ENCODE results near the gene LDOC1.

- TF ChIP-seq CTCF (IDR thresholded peaks at IDR 0.05), result no peak
- no peak for TF ChIP-seq POLR2A (IDR thresholded peaks at IDR 0.05)
Measured at GRCh38 chrX:141133272-141133671, 43.7 kb downstream of the LDOC1 start.

Measured in testis (tissue), 2 donors.